Aorta (tissue), 5 donors: ENCODE measurements around the gene NTM. TPM values are rescaled to one million over a fixed set of nuclear protein-coding genes. Genes with fewer than 3 reads are reported as not detected.
"Not testable (repeated sequence)": the region's sequence is repeated elsewhere in the genome, so short reads cannot be mapped to it uniquely, and the experiment has no call there.

ENCODE experiments used
- ATAC-seq: fragments of 200-7000 bp; cut with Tn5 transposase; one replicate; pipeline ENCODE4 v1.9.1; 2022; ENCODE audit warnings: moderate library complexity; ENCODE audit not compliant: low FRiP score
- DNase-seq, 2 donors: peaks; one replicate each; pipeline ENCODE4 v3.0.0-alpha.2; 2020
- H3K27ac ChIP-seq, 2 donors: one replicate each; pipeline ENCODE4 v1.5.1; 2013; ENCODE audit warnings: low read length in 2 of 2, mild to moderate bottlenecking in 2 of 2, moderate library complexity in 2 of 2, control low read depth in 1 of 2, inconsistent platforms in 1 of 2, low read depth in 1 of 2
- H3K27me3 ChIP-seq, 2 donors: one replicate each; pipeline ENCODE4 v1.6.1; 2013; ENCODE audit warnings: control low read depth in 1 of 2, low read length in 1 of 2, mild to moderate bottlenecking in 1 of 2, moderate library complexity in 1 of 2; ENCODE audit not compliant: insufficient read depth in 2 of 2, control insufficient read depth in 1 of 2
- H3K36me3 ChIP-seq, 2 donors: one replicate each; pipeline ENCODE4 v1.6.1; 2013; ENCODE audit warnings: control low read depth in 1 of 2, low read length in 1 of 2, mild to moderate bottlenecking in 1 of 2; ENCODE audit not compliant: insufficient read depth in 2 of 2, control insufficient read depth in 1 of 2
- H3K4me1 ChIP-seq, 2 donors: one replicate each; pipeline ENCODE4 v1.6.1; 2013; ENCODE audit warnings: low read length in 2 of 2, control low read depth in 1 of 2, mild to moderate bottlenecking in 1 of 2, moderate library complexity in 1 of 2; ENCODE audit not compliant: insufficient read depth in 2 of 2, control insufficient read depth in 1 of 2
- H3K4me3 ChIP-seq, 2 donors: one replicate each; pipeline ENCODE4 v1.5.1; 2013; ENCODE audit warnings: low read length in 2 of 2, control low read depth in 1 of 2, mild to moderate bottlenecking in 1 of 2
- H3K9me3 ChIP-seq: one replicate; pipeline ENCODE4 v1.6.1; 2013; ENCODE audit warnings: mild to moderate bottlenecking, low read length; ENCODE audit not compliant: control insufficient read depth
- WGBS, 2 donors: extraction: QIAGEN DNeasy Blood & Tissue Kit; methylation state at CpG; one replicate each; pipeline ENCODE4 v1.1.7; 2013; 5-methylcytosine and 5-hydroxymethylcytosine counted together
- intact Hi-C, 2 donors: fragments of 100-400 bp; cut with DNase I; formaldehyde crosslinking; loops; one replicate each; pipeline versions ENCODE4 v1.14.2 to v1.15.0; 2022
- polyA plus RNA-seq, 2 donors: library from polyadenylated mRNA; stranded (reverse); fragments of 200-250 nt; gene quantifications; one replicate each; pipeline ENCODE4 v1.2.3, GENCODE V29; 2013
- total RNA-seq, 2 donors: library from RNA; stranded (reverse); fragmentation: NEBNext Ultra II Directional; extraction: Animal tissue kit (Norgen Biotek cat#: 25700); gene quantifications; one replicate each; pipeline ENCODE4 v1.2.1, GENCODE V29; 2021
- donor health status: healthy with polysubstance abuse.
- donor health status: Bipolar disorder and iron deficiency.
- donor health status: DM: no; HTN: no; CAD: no.
- donor health status: DM: no; HTN: no; CAD: no.
- donor health status: DM: yes; HTN: yes; CAD: no.

NTM gene
- total and polyA plus RNA-seq, 4 donors: 0.28 to 5.3 (median 1.9) TPM; not detected in 1

DNA sequence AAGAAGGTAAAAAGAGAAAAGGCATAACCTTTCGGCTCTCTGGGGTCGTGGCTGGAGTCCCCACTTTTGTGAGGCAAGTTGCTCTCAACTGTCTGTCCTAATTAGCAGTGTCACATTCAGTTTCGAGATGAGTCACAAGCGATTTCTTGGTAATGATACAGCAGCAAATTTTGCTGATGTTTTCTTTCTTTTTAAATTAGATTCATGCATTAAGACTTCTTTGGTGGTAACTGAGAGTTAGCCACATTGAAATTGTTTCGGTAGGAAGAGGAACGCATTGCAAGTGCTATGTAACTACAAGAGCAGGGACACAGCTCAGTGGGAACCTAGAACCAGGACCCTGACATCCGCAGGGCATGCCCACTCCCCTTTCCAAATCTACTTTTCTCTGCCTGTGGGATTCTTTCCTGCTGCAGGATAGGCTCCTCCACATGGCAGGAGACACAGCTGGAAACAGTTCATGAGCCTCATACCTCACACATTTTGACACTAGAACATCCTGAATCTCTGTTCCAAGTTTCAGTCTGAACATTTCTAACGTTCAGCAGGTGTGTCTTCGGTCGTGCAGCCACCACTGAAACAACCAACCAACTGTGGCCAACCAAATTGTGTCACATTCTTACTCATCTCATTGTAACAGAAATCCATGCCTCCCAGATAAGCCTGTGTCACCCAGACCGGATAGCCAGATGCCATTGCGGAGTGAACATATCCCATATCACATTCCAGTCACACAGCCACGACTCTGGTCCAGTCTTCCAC lies 987.6 kb downstream of the NTM start:
- peaks cover 3% of the 10 kb centered on the region for H3K9me3 ChIP-seq
- DNase-seq: no peak

DNA sequence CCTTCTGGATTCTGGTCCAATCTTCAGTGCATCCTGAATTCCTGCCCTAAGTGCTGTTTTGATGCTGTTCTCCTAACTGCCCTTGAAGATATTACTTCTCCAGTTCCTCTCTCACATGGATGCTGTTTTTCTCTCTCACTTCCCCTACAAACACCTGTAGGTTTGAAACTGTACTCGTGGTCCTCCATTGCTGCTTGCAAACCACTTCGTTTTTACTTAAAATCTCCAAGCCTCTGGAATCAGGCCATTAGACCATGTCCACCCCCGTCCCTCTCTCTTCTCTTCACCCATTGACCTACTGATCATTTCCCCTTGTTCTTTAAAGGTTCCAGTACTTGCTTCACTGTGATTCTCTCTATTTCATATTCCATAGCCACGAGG lies 988.1 kb downstream of the NTM start:
- WGBS, 2 donors: 60 to 69% methylated on average over 4 of the region's 4 CpGs
- Histone ChIP-seq H3K27me3 (no peaks in the 10 kb centered on the region), H3K4me1 (no peaks in the 10 kb centered on the region), H3K4me3 (no peak overlapping the region), H3K36me3 (no peaks in the 10 kb centered on the region), H3K9me3 (peaks cover 3% of the 10 kb centered on the region), H3K27ac (no peak overlapping the region)
- ATAC-seq: no peak
- DNase-seq: no peak
- intact Hi-C loops: no loop called here

More for the DNA sequence above, 987.6 kb downstream of the NTM start:
- Histone ChIP-seq H3K36me3 (no peaks in the 10 kb centered on the region), H3K4me1 (no peaks in the 10 kb centered on the region), H3K27me3 (no peaks in the 10 kb centered on the region), H3K27ac (no peak overlapping the region), H3K4me3 (no peak overlapping the region)
- WGBS, 2 donors: 78 to 80% methylated on average over 13 of the region's 13 CpGs
- no peak for ATAC-seq
- intact Hi-C loops: no loop called here

GRCh38 chr11:132361011-132361550 lies 990.7 kb downstream of the NTM start:
- H3K4me3 ChIP-seq: no peak overlapping the region
- ATAC-seq (no peak), DNase-seq (no peak)
- no peaks in the 10 kb centered on the region for H3K36me3 ChIP-seq
- no peaks in the 10 kb centered on the region for H3K4me1 ChIP-seq
- H3K9me3 ChIP-seq: peaks cover 5% of the 10 kb centered on the region
- intact Hi-C loops: no loop called here
- H3K27ac ChIP-seq: no peak overlapping the region
- 67 to 73% methylated on average over 8 of the region's 8 CpGs for WGBS, 2 donors
- no peaks in the 10 kb centered on the region for H3K27me3 ChIP-seq

DNA sequence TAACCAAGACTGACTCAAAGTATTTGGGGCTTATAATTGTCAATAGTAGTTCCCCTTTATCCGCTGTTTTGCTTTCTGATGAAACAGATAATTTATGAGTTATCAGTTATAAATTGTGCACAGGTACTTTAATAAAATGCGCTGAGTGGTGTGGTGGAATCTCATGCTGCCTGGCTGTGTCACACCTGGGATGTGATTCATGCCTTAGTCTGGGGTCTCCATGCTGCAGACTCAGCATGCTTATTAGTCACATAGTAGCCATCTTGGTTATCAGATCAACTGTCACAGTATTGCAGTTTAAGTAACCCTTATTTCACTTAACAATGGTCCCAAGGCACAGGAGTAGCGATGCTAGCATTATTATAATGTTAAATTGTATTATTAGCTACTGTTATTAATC lies 995.2 kb downstream of the NTM start:
- WGBS, 2 donors: 69 to 92% methylated on average over 3 of the region's 3 CpGs
- no peak for ATAC-seq
- Histone ChIP-seq H3K36me3 (no peaks in the 10 kb centered on the region), H3K27ac (no peak overlapping the region), H3K27me3 (no peaks in the 10 kb centered on the region), H3K4me1 (no peaks in the 10 kb centered on the region), H3K9me3 (peaks cover 5% of the 10 kb centered on the region), H3K4me3 (no peak overlapping the region)
- intact Hi-C loops: no loop called here
- DNase-seq: no peak

DNA sequence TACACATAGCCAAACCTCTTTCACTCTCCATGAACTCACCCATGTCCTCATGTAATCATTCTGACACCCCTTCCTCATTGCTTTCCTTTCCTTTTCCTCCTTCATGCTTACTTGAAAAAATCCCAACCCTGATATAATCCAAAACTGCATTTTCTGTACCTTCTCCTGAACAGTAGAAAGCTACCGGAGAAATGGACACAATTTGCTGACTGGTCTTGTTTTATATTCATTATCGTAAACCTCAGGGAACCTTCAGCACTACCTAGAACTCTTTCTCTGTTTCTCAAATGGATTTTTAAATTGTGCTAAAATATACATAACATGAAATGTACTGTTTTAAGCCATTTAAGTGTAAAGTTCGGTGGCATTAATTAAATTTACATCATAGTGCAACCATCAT lies 996.9 kb downstream of the NTM start:
- no peak for DNase-seq
- H3K9me3 ChIP-seq: peaks cover 2% of the 10 kb centered on the region
- no peaks in the 10 kb centered on the region for H3K36me3 ChIP-seq
- WGBS, 2 donors: 87 to 90% methylated on average over 3 of the region's 3 CpGs
- H3K4me1 ChIP-seq: no peaks in the 10 kb centered on the region
- H3K27me3 ChIP-seq: no peaks in the 10 kb centered on the region
- no peak overlapping the region for H3K27ac ChIP-seq
- H3K4me3 ChIP-seq: no peak overlapping the region
- intact Hi-C loops: no loop called here
- no peak for ATAC-seq

DNA sequence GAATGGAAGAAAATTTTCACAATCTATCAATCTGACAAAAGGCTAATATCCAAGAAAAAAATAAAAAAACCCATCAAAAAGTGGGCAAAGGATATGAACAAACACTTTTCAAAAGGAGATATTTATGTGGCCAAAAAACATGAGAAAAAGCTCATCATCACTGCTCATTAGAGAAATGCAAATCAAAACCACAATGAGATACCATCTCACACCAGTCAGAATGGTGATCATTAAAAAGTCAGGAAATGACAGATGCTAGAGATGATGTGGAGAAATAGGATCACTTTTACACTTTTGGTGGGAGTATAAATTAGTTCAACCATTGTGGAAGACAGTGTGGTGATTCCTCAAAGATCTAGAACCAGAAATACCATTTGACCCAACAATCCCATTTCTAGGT lies 999.7 kb downstream of the NTM start:
- H3K4me3 ChIP-seq, intact Hi-C loops, H3K4me1 ChIP-seq, ATAC-seq, DNase-seq, H3K27ac ChIP-seq, H3K9me3 ChIP-seq, H3K36me3 ChIP-seq, H3K27me3 ChIP-seq: not testable (repeated sequence)

GRCh38 chr11:132373405-132374143 lies 1003.2 kb downstream of the NTM start:
- no peak for DNase-seq
- no peaks in the 10 kb centered on the region for H3K4me1 ChIP-seq
- no peak overlapping the region for H3K27ac ChIP-seq
- WGBS, 2 donors: 83 to 92% methylated on average over 4 of the region's 4 CpGs
- no peak for ATAC-seq
- H3K36me3 ChIP-seq: no peaks in the 10 kb centered on the region
- no peaks in the 10 kb centered on the region for H3K27me3 ChIP-seq
- no peak overlapping the region for H3K4me3 ChIP-seq
- no peaks in the 10 kb centered on the region for H3K9me3 ChIP-seq
- intact Hi-C loops: no loop called here

GRCh38 chr11:132379540-132379939 lies 1009.1 kb downstream of the NTM start:
- Histone ChIP-seq H3K4me1 (no peaks in the 10 kb centered on the region), H3K27ac (no peak overlapping the region), H3K36me3 (no peaks in the 10 kb centered on the region), H3K4me3 (no peak overlapping the region), H3K27me3 (no peaks in the 10 kb centered on the region), H3K9me3 (peaks cover 1% of the 10 kb centered on the region)
- ATAC-seq: no peak
- DNase-seq: no peak
- intact Hi-C loops: no loop called here
- 87 to 91% methylated on average over 3 of the region's 3 CpGs for WGBS, 2 donors
